Loucy (cell line): ENCODE measurements around the gene CTNND2.

Source experiments
- EZH2phosphoT487 ChIP-seq: fragments of 200-600 bp; IDR thresholded peaks from 2 replicates; pipeline ENCODE4 v1.6.1; 2018; ENCODE audit warnings: antibody characterized with exemption, mild to moderate bottlenecking, moderate library complexity, borderline replicate concordance
- TF ChIP-seq, protein P1 (sequence below): fragments of 200-600 bp; sonication (generic); conservative IDR thresholded peaks from 2 replicates; pipeline ENCODE4 v1.5.1; 2014; ENCODE audit warnings: mild to moderate bottlenecking, antibody characterized with exemption, low read length

DNA sequence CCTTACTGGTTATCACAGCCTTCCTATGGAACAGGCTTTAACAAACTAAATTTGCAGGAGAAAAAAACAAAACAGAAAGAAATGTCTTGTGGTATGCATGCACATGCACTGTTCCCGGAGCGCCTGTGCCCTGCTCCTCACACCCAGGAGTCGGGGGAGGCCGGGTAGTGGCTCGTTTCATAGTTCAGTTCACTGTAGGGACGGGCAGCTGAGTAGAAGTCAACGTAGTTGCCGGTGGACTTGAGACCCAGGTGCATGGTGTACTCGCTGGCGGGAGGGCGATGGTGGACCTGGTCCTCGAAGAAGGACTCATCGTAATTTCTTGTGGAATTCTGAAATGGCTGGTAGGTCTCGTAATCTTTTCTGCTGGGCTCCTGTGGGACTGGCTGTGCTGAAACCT lies 930.9 kb downstream of the CTNND2 start:
- TF ChIP-seq, protein P1, sequence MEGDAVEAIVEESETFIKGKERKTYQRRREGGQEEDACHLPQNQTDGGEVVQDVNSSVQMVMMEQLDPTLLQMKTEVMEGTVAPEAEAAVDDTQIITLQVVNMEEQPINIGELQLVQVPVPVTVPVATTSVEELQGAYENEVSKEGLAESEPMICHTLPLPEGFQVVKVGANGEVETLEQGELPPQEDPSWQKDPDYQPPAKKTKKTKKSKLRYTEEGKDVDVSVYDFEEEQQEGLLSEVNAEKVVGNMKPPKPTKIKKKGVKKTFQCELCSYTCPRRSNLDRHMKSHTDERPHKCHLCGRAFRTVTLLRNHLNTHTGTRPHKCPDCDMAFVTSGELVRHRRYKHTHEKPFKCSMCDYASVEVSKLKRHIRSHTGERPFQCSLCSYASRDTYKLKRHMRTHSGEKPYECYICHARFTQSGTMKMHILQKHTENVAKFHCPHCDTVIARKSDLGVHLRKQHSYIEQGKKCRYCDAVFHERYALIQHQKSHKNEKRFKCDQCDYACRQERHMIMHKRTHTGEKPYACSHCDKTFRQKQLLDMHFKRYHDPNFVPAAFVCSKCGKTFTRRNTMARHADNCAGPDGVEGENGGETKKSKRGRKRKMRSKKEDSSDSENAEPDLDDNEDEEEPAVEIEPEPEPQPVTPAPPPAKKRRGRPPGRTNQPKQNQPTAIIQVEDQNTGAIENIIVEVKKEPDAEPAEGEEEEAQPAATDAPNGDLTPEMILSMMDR: no peak
- no peak for TF ChIP-seq EZH2phosphoT487
